Measurements from ENCODE around the gene PPIL1. TPM values are rescaled to one million over a fixed set of nuclear protein-coding genes. Genes with fewer than 3 reads are reported as not detected.

The PPIL1 gene
- total and polyA plus RNA-seq, 2 of the 8 experiments (the other 6 are each of a cell fraction or from before 2014, with no cell fraction given), result 83.7 to 86.5 TPM

DNA sequence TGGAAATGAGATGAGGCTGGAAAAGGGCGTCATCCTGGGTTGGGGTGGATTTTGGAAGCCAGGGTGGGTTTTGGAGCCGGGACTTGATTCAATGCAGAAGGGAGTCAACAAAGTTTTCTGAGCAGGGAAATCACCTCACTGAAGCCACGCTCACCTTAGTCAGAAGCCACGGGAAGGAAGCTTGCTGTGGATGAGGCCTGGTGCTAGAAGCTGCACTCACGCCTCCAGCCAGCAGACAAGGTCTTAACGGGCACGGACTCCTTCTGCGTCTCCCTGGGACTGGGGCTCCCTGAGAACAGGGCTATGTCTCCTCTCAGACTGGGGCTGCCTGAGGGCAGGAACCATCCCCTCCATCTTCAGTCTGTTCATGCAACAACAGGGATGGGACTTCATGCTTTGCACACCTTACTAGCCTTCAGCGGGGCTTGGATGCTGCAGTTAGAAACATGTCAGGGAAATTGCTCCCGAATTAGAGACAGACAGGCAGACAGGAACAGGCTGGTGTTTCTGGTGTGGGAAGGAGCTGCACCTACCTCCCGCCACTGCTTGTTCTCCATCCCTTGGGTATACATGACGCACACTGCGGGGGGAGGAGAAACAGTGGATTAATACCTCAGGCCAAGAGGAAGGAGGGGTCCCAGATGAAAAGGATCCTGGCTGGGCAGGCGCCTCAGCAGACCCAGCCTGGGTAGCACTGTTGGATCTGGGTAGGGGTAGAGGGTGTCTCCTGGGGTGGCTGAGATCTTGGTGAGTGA lies 52.8 kb downstream of the PPIL1 start:
- no peak overlapping the region for H3K4me3 ChIP-seq (ENCODE audit: extremely low read depth in 1 of 4, insufficient read depth in 2 of 4, low read depth in 3 of 4, low read length in 4 of 4)
- DNase-seq (ENCODE audit: low read depth in 1 of 2, low spot score in 2 of 2) (no peak), FAIRE-seq (no peak)
- no peaks in the 10 kb centered on the region for H3K36me3 ChIP-seq (ENCODE audit: control insufficient read depth in 2 of 4, insufficient read depth in 4 of 4, low read length in 3 of 4)
- CTCF ChIA-PET (ENCODE audit: partially characterized antibody), result interaction anchor here (1.0 kb wide), 1 partner anchor 26 kb away, joined by 3 read pairs; no protein-coding TSS in a partner anchor
- 84% methylated on average over 13 of the region's 14 CpGs; no CpG with 5 or more reads in 1 of the 2 experiments for WGBS, 2 experiments (ENCODE audit: extremely low coverage in 1 of 2, insufficient coverage in 1 of 2, insufficient read length in 1 of 2, insufficient replicate concordance in 2 of 2, low coverage in 1 of 2, low lambda C conversion rate in 2 of 2, missing lambda C conversion rate in 1 of 2)
- H2AK5ac ChIP-seq (ENCODE audit: low read depth, low read length), result no peak overlapping the region
- H3K79me2 ChIP-seq (ENCODE audit: control insufficient read depth in 1 of 2, insufficient read depth in 2 of 2, low read length in 2 of 2), result no peaks in the 10 kb centered on the region
- no peaks in the 10 kb centered on the region; a peak in 2 of 7 replicates for H3K27me3 ChIP-seq (replicated peaks in 1 of 4; ENCODE audit: control insufficient read depth in 3 of 4, extremely low read depth in 1 of 4, insufficient read depth in 3 of 4, low read length in 3 of 4)
- H3K18ac ChIP-seq (ENCODE audit: extremely low read depth, low read length), result no peak overlapping the region
- H3K14ac ChIP-seq (ENCODE audit: insufficient read length), result no peak overlapping the region
- peak overlapping the region; percentile 88; the same call in 1 of the 2 replicates for H2BK12ac ChIP-seq (ENCODE audit: low read depth, low read length)
- H2BK120ac ChIP-seq (replicated peaks; ENCODE audit: low read depth, low read length), result no peak overlapping the region
- H2BK5ac ChIP-seq (ENCODE audit: low read depth, low read length), result no peak overlapping the region
- H3K9me3 ChIP-seq (ENCODE audit: insufficient read depth in 2 of 2, low read depth in 1 of 2, low read length in 1 of 2), result no peaks in the 10 kb centered on the region
- no peak overlapping the region for H3K56ac ChIP-seq (replicated peaks; ENCODE audit: insufficient read length, low read depth, low read length)
- no peak overlapping the region for H3K9ac ChIP-seq (replicated peaks in 1 of 4; ENCODE audit: extremely low read depth in 1 of 4, low read depth in 3 of 4, low read length in 3 of 4)
- POLR2A ChIA-PET (ENCODE audit: partially characterized antibody), result no interaction called here
- H4K20me1 ChIP-seq (replicated peaks in 1 of 2; ENCODE audit: control insufficient read depth in 1 of 2, insufficient read depth in 2 of 2, low read length in 2 of 2), result no peaks in the 10 kb centered on the region
- H2BK15ac ChIP-seq (ENCODE audit: low read length), result peak overlapping the region; percentile 84; the same call in 1 of the 2 replicates
- no peak overlapping the region for H3K4ac ChIP-seq (replicated peaks; ENCODE audit: insufficient read length, low read depth, low read length)
- no peaks in the 10 kb centered on the region for H3K23me2 ChIP-seq (ENCODE audit: low read depth, low read length)
- no peak overlapping the region for H3K4me2 ChIP-seq (ENCODE audit: insufficient read depth in 1 of 2, low read depth in 2 of 2, low read length in 2 of 2)
- peaks cover 0 to 9% (median 2%) of the 10 kb centered on the region in 4 experiments; a peak in 4 of 7 replicates for H3K4me1 ChIP-seq (replicated peaks in 1 of 4; ENCODE audit: control insufficient read depth in 3 of 4, insufficient read depth in 4 of 4, low read length in 3 of 4)
- no peaks in the 10 kb centered on the region for H3K79me1 ChIP-seq (ENCODE audit: low read depth, low read length)
- H4K91ac ChIP-seq (replicated peaks; ENCODE audit: insufficient read length, low read length), result peak overlapping the region; percentile 49
- H2BK20ac ChIP-seq (ENCODE audit: low read length), result no peak overlapping the region; the same call in 1 of the 2 replicates
- H4K8ac ChIP-seq (ENCODE audit: extremely low read depth, insufficient read depth, low read length), result no peak overlapping the region; the same call in 1 of the 2 replicates
- H2AFZ ChIP-seq (ENCODE audit: low read length), result 0 out of 2 replicates have a peak overlapping the region, but pooled peaks have one; percentile 66
- no peak overlapping the region for H3K27ac ChIP-seq (ENCODE audit: low read depth, low read length)
- H3K23ac ChIP-seq (ENCODE audit: insufficient read length), result no peak overlapping the region
- H4K5ac ChIP-seq (ENCODE audit: insufficient read length, low read depth, low read length), result no peak overlapping the region
- TF ChIP-seq BCL11A (IDR thresholded peaks at IDR 0.05; ENCODE audit: low read depth in 2 of 2, low read length in 2 of 2) (no peak), CREB1 (IDR thresholded peaks at IDR 0.05) (no peak), SAP30 (IDR thresholded peaks at IDR 0.05; ENCODE audit: insufficient read depth, insufficient replicate concordance, low read length) (no peak), JUND (IDR thresholded peaks at IDR 0.05; ENCODE audit: low read length) (no peak), SP1 (IDR thresholded peaks at IDR 0.05; ENCODE audit: low read depth, low read length) (no peak), BACH1 (IDR thresholded peaks at IDR 0.05; ENCODE audit: low read length) (no peak), EZH2 (IDR thresholded peaks at IDR 0.05; ENCODE audit: low read depth, low read length, severe bottlenecking) (no peak), SP4 (IDR thresholded peaks at IDR 0.05; ENCODE audit: low read length) (no peak), TAF7 (optimal IDR thresholded peaks at IDR 0.05; ENCODE audit: borderline replicate concordance, low read depth, low read length) (no peak), CHD1 (IDR thresholded peaks at IDR 0.05; ENCODE audit: low read depth, low read length) (no peak), NANOG (IDR thresholded peaks at IDR 0.05; ENCODE audit: insufficient read depth, low read depth, low read length, poor library complexity, severe bottlenecking) (no peak)
- TF ChIP-seq, protein P1, sequence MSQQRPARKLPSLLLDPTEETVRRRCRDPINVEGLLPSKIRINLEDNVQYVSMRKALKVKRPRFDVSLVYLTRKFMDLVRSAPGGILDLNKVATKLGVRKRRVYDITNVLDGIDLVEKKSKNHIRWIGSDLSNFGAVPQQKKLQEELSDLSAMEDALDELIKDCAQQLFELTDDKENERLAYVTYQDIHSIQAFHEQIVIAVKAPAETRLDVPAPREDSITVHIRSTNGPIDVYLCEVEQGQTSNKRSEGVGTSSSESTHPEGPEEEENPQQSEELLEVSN (IDR thresholded peaks at IDR 0.05), result no peak
